DOHH2 (cell line): ENCODE measurements around the gene IGSF9.

Experiments used
- H3F3A ChIP-seq: fragments of 200-600 bp; sonication (generic), shearing (Covaris generic); 2 replicates; pipeline ENCODE4 v1.6.0; 2016; ENCODE audit warnings: antibody characterized with exemption, mild to moderate bottlenecking; ENCODE audit not compliant: control insufficient read depth, insufficient read depth
- H3K27ac ChIP-seq: fragments of 200-600 bp; sonication (generic); 2 replicates; pipeline ENCODE4 v1.5.1; 2014; ENCODE audit warnings: low read depth, mild to moderate bottlenecking, low read length, moderate library complexity
- H3K27me3 ChIP-seq: fragments of 200-600 bp; sonication (generic); 2 replicates; pipeline ENCODE4 v1.6.1; 2014; ENCODE audit warnings: mild to moderate bottlenecking, low read length, mixed read lengths; ENCODE audit not compliant: control insufficient read depth
- H3K36me3 ChIP-seq: fragments of 200-600 bp; sonication (generic); 2 replicates; pipeline ENCODE4 v1.6.1; 2014; ENCODE audit warnings: mild to moderate bottlenecking, low read length, moderate library complexity, mixed read lengths; ENCODE audit not compliant: control insufficient read depth
- H3K4me1 ChIP-seq: fragments of 200-600 bp; sonication (generic); 2 replicates; pipeline ENCODE4 v1.6.1; 2014; ENCODE audit warnings: mild to moderate bottlenecking, low read length, mixed read lengths; ENCODE audit not compliant: control insufficient read depth
- H3K4me2 ChIP-seq: fragments of 200-600 bp; sonication (generic); 2 replicates; pipeline ENCODE4 v1.6.0; 2014; ENCODE audit warnings: mild to moderate bottlenecking, low read length, moderate library complexity
- H3K4me3 ChIP-seq: fragments of 200-600 bp; sonication (generic); 2 replicates; pipeline ENCODE4 v1.5.1; 2014; ENCODE audit warnings: mild to moderate bottlenecking, low read length, mixed read lengths
- H3K79me2 ChIP-seq: fragments of 200-600 bp; sonication (generic); 2 replicates; pipeline ENCODE4 v1.6.1; 2014; ENCODE audit warnings: mild to moderate bottlenecking, low read length, mixed read lengths; ENCODE audit not compliant: control insufficient read depth
- H3K9me2 ChIP-seq: fragments of 200-600 bp; sonication (generic); replicated peaks from 2 replicates; pipeline ENCODE4 v1.6.1; 2014; ENCODE audit warnings: mild to moderate bottlenecking, low read length, mixed read lengths; ENCODE audit not compliant: control insufficient read depth
- H3K9me3 ChIP-seq: fragments of 200-600 bp; sonication (generic); 2 replicates; pipeline ENCODE4 v1.6.1; 2014; ENCODE audit warnings: antibody characterized with exemption, low read length, mixed read lengths; ENCODE audit not compliant: control insufficient read depth, insufficient read depth
- H4K20me1 ChIP-seq: fragments of 200-600 bp; sonication (generic); 2 replicates; pipeline ENCODE4 v1.6.0; 2014; ENCODE audit warnings: low read depth, mild to moderate bottlenecking, antibody characterized with exemption, low read length, moderate library complexity; ENCODE audit not compliant: control insufficient read depth, insufficient read depth
- CTCF ChIP-seq: fragments of 200-600 bp; sonication (generic); IDR thresholded peaks from one replicate; pipeline ENCODE4 v1.5.1; 2014; ENCODE audit warnings: antibody characterized with exemption, mild to moderate bottlenecking, low read depth, low read length; ENCODE audit not compliant: poor library complexity, severe bottlenecking
- EZH2phosphoT487 ChIP-seq: fragments of 200-600 bp; sonication (generic); IDR thresholded peaks from 2 replicates; pipeline ENCODE4 v1.6.1; 2017; ENCODE audit warnings: borderline replicate concordance, mild to moderate bottlenecking, antibody characterized with exemption, low read length, moderate library complexity, mixed read lengths

Gene IGSF9

GRCh38 chr1:159916242-159917051 lies 29.0 kb downstream of the IGSF9 start:
- H3K79me2 ChIP-seq: peaks cover 20% of the 10 kb centered on the region
- peaks cover 8% of the 10 kb centered on the region for H3K4me1 ChIP-seq
- TF ChIP-seq CTCF (no peak), EZH2phosphoT487 (no peak)
- no peak overlapping the region for H3K27ac ChIP-seq
- H3K4me2 ChIP-seq: no peak overlapping the region
- H3K9me3 ChIP-seq: no peaks in the 10 kb centered on the region
- H4K20me1 ChIP-seq: peaks cover 16% of the 10 kb centered on the region
- H3K27me3 ChIP-seq: no peaks in the 10 kb centered on the region
- H3K4me3 ChIP-seq: no peak overlapping the region
- H3K36me3 ChIP-seq: peaks cover 55% of the 10 kb centered on the region
- H3F3A ChIP-seq: peaks cover 5% of the 10 kb centered on the region
- H3K9me2 ChIP-seq: no peaks in the 10 kb centered on the region

- H3K27ac ChIP-seq: no peak overlapping the region
- H3K9me2 ChIP-seq: no peaks in the 10 kb centered on the region
- no peak overlapping the region for H3K4me2 ChIP-seq
- peaks cover 11% of the 10 kb centered on the region for H4K20me1 ChIP-seq
- H3K36me3 ChIP-seq: peaks cover 48% of the 10 kb centered on the region
- H3F3A ChIP-seq: peaks cover 5% of the 10 kb centered on the region
- TF ChIP-seq EZH2phosphoT487 (no peak), CTCF (no peak)
- no peaks in the 10 kb centered on the region for H3K27me3 ChIP-seq
- peaks cover 7% of the 10 kb centered on the region for H3K4me1 ChIP-seq
- peaks cover 13% of the 10 kb centered on the region for H3K79me2 ChIP-seq
- H3K9me3 ChIP-seq: no peaks in the 10 kb centered on the region
- H3K4me3 ChIP-seq: no peak overlapping the region
Measured at GRCh38 chr1:159915571-159916241, 29.7 kb downstream of the IGSF9 start.

GRCh38 chr1:159914252-159915018 lies 31.0 kb downstream of the IGSF9 start:
- Histone ChIP-seq H3K36me3 (peaks cover 35% of the 10 kb centered on the region), H3F3A (peaks cover 5% of the 10 kb centered on the region), H4K20me1 (peaks cover under 1% of the 10 kb centered on the region; the same call in 1 of the 2 replicates), H3K79me2 (no peaks in the 10 kb centered on the region; the same call in 1 of the 2 replicates), H3K9me3 (no peaks in the 10 kb centered on the region), H3K27ac (no peak overlapping the region), H3K4me2 (no peak overlapping the region), H3K4me1 (peaks cover 12% of the 10 kb centered on the region), H3K4me3 (no peak overlapping the region), H3K27me3 (no peaks in the 10 kb centered on the region), H3K9me2 (no peaks in the 10 kb centered on the region)
- TF ChIP-seq CTCF: no peak
- no peak for TF ChIP-seq EZH2phosphoT487
